Measurements from ENCODE around the gene RFESD. TPM values are rescaled to one million over a fixed set of nuclear protein-coding genes. Genes with fewer than 3 reads are reported as not detected.

Gene RFESD
- total and polyA plus RNA-seq, 2 of the 8 experiments (the other 6 are each of a cell fraction or from before 2014, with no cell fraction given) = 1.7 to 2.0 TPM

GRCh38 chr5:95686651-95687050, 40.1 kb downstream of the RFESD start (continued):
- TF ChIP-seq CHD7 (IDR thresholded peaks at IDR 0.05; ENCODE audit: insufficient replicate concordance, low read length) (no peak), CTCF (IDR thresholded peaks at IDR 0.05; ENCODE audit: control extremely low read depth in 1 of 3, insufficient read depth in 1 of 3, low read depth in 1 of 3, low read length in 3 of 3) (no peak), HDAC6 (IDR thresholded peaks at IDR 0.05; ENCODE audit: low read depth, low read length) (no peak), SP2 (IDR thresholded peaks at IDR 0.05; ENCODE audit: low read length) (no peak), HDAC2 (IDR thresholded peaks at IDR 0.05; ENCODE audit: borderline replicate concordance in 1 of 2, low read depth in 2 of 2, low read length in 2 of 2) (no peak), POLR2AphosphoS5 (IDR thresholded peaks at IDR 0.05; ENCODE audit: low read depth, low read length) (no peak), BRCA1 (IDR thresholded peaks at IDR 0.05; ENCODE audit: low read depth, low read length) (no peak), SUZ12 (IDR thresholded peaks at IDR 0.05; ENCODE audit: low read length) (no peak), JUN (IDR thresholded peaks at IDR 0.05; ENCODE audit: low read depth, low read length) (no peak)

Measured in H1 (cell line).